Stimulated activated CD4-positive, alpha-beta T cell treated with anti-CD3 and anti-CD28 coated beads, Interleukin-1b, Interleukin-23, amount 100 ng/mL, for 24 hours (primary cell): ENCODE measurements around the gene MAP7D2.

Source experiments
- DNase-seq, 4 experiments: peaks; one replicate each; pipeline ENCODE4 v3.0.0-alpha.2; 2020; ENCODE audit warnings: low read depth in 4 of 4, low spot score in 1 of 4

The MAP7D2 gene

DNA sequence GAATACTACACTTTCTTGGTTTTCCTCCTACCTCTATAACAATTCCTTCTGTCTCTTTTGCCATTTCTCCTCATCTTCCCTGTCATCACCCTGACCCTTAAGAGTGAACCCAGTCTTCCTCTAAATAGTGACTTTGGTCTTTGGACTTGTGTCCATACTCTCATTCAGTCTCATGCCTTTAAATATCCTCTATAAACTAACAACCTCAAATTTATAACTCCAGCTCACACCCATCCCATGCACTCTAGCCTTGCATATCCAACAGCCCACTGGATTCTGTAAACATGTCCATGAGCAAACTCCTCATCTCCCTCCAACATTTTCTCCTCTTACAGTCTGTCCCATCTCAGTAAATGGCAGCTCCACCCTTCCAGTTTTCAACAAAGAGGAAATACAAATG, 140.9 kb downstream of the MAP7D2 start:
- no peak for DNase-seq

DNA sequence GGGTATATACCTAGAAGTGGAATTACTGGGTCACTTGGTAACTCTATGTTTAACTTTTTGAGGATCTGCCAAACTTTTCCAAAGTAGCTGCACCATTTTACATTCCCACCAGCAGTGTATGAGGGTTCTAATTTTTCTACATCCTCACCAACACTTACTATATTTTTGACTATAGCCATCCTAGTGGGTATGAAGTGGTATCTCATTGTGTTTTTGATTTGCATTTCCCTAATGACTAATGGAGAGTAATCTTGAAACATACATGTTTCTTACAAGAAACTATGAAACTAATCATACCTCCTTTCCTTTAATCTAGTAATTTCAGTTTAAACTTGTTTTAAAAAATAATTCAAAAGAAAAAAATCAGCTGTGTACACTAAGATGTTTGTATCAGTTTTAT, 143.7 kb downstream of the MAP7D2 start:
- no peak for DNase-seq

DNA sequence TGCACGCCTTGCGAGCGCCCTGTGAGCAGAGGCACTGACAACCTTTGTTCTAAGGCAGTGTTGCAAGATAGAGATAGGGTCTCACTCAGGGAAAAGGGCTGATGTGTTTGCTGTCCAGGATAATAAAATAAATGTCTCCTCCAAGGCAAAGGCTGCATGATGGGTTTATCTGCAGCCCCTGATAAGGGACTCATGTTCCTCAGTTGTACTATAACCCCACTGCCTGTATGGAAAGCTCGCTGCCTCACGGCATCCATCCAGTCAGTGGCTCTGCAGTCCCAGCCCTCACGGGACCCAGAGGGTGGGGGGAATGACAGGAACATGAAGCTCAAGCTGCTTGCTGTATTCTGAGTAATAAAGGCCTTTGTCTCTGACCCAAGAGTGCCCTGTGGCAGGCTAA, 148.4 kb downstream of the MAP7D2 start:
- no peak for DNase-seq

DNA sequence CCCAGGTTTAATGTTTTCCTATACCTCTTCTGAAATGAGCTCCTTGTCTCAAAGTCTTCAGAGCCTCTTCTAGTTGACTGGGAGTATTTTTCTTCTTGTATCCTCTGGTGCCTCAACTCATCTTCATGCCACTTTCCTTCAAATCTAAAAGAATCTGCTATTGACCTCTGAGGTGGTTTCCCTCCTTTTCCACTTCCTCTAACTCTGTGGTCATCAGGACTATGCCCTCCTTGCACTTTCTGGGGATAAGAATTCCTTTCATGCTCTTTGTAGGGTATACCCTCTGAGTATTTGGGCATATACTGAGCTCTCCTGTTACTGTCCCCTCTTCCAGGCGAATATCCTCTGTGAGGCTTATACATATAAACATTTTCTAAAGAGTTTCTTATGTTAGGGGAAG, 150.7 kb downstream of the MAP7D2 start:
- DNase-seq = no peak

DNA sequence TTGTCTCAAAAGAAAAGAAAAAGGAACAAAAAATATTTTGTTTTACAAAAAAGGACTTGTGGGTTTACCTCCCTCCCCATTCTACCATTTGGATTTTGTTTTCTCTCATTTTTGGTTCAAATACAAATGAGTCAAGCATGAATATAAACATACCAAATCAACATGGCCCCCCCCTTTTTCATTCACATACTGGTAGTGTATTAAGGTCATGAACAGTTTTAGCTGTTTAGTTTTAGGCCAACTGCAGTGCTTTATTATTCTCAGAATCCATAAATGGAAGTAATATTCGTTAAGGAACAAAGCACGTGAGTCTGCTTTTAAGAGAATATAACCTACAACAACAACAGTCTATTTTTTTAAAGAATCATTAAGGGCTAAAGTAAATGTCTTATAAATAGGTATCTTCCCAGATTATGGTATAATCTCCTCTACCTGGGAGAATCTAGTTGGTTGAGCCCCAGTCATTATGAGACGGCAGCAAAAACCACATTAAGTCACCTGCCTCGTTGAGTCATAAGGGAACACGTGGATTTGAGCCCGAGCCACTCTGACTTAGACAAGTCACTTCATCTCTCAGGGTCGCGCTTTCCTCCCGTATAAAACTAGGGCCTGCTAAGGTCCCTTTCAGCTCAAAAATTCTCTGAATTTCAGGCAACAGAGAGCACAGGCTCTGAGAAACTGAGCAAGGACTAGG, 152.5 kb downstream of the MAP7D2 start:
- DNase-seq = peak in 2 of 4 experiments; percentile 9 to 12

DNA sequence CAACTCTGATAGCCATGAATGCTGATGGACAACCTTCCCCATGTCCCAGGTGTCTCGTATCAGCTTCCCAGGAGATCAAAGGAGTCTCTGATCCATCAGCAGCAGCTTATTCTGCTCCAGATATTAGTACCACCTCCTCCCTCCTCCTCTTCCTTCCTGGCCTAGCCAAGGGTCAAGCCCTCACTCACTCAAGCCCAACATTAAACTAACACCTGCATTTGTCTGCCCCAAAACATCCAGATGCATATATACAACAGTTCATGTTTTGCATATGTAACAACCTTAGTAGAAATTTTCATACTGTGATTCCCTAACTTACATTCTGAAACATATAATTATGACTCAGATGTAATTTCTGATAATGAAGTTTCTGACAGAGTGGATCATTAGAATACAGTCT, 155.8 kb downstream of the MAP7D2 start:
- no peak for DNase-seq

DNA sequence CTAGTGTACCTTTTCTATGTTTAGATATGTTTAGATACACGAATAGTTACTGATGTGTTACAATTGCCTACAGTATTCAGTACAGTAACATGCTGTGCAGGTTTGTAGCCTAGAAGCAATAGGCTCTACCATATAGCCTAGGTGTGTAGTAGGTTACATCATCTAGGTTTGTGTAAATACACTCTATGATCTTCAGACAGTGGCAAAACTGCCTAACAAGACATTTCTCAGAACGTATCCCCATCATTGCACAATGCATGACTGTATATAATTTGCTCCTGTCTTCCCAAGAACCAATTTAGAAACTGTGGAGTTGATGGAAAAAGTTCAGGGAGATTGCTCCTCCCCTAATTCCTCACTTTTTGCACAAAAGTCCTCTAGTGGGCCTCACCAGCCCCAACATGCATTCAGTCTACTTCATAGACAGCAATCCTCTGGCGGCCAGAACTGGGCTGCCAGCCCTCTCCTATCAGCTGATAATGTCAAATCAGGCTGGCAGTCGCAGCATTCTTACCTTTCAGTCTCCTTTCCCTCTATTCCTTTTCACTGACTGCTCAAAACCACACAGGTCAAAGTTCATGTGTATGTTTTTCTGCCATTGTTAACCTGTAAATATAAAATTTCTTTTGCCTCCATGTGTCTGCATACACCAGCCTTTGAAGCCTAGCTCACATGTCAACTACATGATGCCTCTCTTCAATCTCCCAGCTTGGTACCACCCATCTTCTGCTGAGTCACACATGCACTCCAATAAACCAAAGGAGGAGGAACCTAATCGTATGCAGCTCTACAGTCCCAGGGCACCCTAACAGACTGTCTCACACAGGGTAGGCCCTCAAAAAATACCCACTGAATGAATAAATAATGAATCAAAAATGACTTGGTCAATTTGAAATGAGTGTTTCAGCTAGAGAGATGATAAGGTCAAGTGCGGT, 157.9 kb downstream of the MAP7D2 start:
- DNase-seq = no peak

DNA sequence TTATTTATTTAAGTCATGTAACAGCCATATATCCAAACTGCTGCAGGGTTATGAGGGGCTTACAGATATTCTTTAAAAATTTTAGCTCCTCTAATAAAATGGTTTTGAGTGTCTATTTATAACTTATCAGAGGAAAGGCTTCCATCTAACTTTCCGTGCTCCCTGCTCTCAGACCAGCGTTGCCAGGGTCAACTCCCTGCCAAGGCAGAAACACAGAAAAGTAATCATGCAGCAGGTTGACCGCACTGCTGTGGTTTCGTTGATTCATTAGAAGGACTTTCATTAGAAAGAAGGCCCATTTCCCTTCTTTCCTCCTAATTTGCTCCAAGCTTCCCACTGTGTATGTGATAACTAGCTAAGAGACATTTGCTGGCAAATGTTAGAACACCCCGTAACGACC, 159.8 kb downstream of the MAP7D2 start:
- DNase-seq = no peak
